Activated CD4-positive, alpha-beta memory T cell treated with anti-CD3 and anti-CD28 coated beads, Interleukin-2, amount 10 ng/mL, durations not matched to agents 7 days and 5 days (primary cell): ENCODE results near the gene BUB1B. TPM values are rescaled to one million over a fixed set of nuclear protein-coding genes. Genes with fewer than 3 reads are reported as not detected.
"Not testable (repeated sequence)": the region's sequence is repeated elsewhere in the genome, so short reads cannot be mapped to it uniquely, and the experiment has no call there.

Experiments
- CTCF ChIA-PET: fragments of 350-600 bp; sonication (Branson Sonifier 250); formaldehyde crosslinking; loops from one replicate; lab custom pipeline; 2021; ENCODE audit warnings: antibody characterized with exemption, inconsistent platforms; lab: Charles Lee
- POLR2A ChIA-PET: fragments of 350-600 bp; sonication (Branson Sonifier 250); formaldehyde crosslinking; loops from one replicate; lab custom pipeline; 2021; ENCODE audit warnings: antibody characterized with exemption; lab: Charles Lee
- DNase-seq: peaks from one replicate; pipeline ENCODE4 v3.0.0-alpha.2; 2020
- H3K27ac Mint-ChIP-seq: one replicate; pipeline ENCODE4 v1.8.0; 2021; ENCODE audit warnings: mild to moderate bottlenecking, mixed read lengths
- H3K27me3 Mint-ChIP-seq: one replicate; pipeline ENCODE4 v1.8.0; 2021; ENCODE audit warnings: mixed read lengths
- H3K36me3 Mint-ChIP-seq: one replicate; pipeline ENCODE4 v1.8.0; 2021; ENCODE audit warnings: low read depth, mixed read lengths
- H3K4me1 Mint-ChIP-seq: one replicate; pipeline ENCODE4 v1.8.0; 2021; ENCODE audit warnings: mixed read lengths
- H3K4me3 Mint-ChIP-seq: one replicate; pipeline ENCODE4 v1.8.0; 2021; ENCODE audit warnings: mild to moderate bottlenecking, mixed read lengths
- H3K9me3 Mint-ChIP-seq: one replicate; pipeline ENCODE4 v1.8.0; 2021; ENCODE audit warnings: mixed read lengths
- total RNA-seq, 2 experiments: library from RNA; stranded (reverse); gene quantifications; one replicate each; pipeline ENCODE4 v1.2.3, GENCODE V29; 2021

Gene BUB1B
- total RNA-seq, 2 experiments from 2014 or later: 73.2 to 73.8 TPM

GRCh38 chr15:40138201-40138570 lies 22.7 kb upstream of the BUB1B start:
- DNase-seq, POLR2A ChIA-PET, H3K4me1 Mint-ChIP-seq, H3K9me3 Mint-ChIP-seq, H3K36me3 Mint-ChIP-seq, H3K4me3 Mint-ChIP-seq, H3K27me3 Mint-ChIP-seq, H3K27ac Mint-ChIP-seq: not testable (repeated sequence)
- CTCF ChIA-PET: interaction anchor here (0.7 kb wide), 1 partner anchor 33 kb away, joined by 3 read pairs; no protein-coding TSS in a partner anchor

- POLR2A ChIA-PET: no interaction called here
- no peak for DNase-seq
- Mint-ChIP-seq H3K4me1 (no peaks in the 10 kb centered on the region), H3K27me3 (peaks cover 5% of the 10 kb centered on the region), H3K9me3 (no peaks in the 10 kb centered on the region), H3K27ac (no peak overlapping the region), H3K4me3 (no peak overlapping the region), H3K36me3 (no peaks in the 10 kb centered on the region)
- CTCF ChIA-PET: interaction anchor here (1.3 to 2.5 kb wide), 2 partner anchors 31 to 38 kb away, joined by 4 to 6 read pairs; no protein-coding TSS in a partner anchor
Observed at GRCh38 chr15:40142428-40142827, 18.4 kb upstream of the BUB1B start.

- no peaks in the 10 kb centered on the region for H3K36me3 Mint-ChIP-seq
- no peak overlapping the region for H3K27ac Mint-ChIP-seq
- CTCF ChIA-PET: no interaction called here
- H3K4me3 Mint-ChIP-seq: no peak overlapping the region
- DNase-seq: no peak
- H3K27me3 Mint-ChIP-seq: peaks cover 16% of the 10 kb centered on the region
- H3K9me3 Mint-ChIP-seq: no peaks in the 10 kb centered on the region
- no peaks in the 10 kb centered on the region for H3K4me1 Mint-ChIP-seq
- POLR2A ChIA-PET: no interaction called here
Observed at GRCh38 chr15:40146037-40146436, 14.8 kb upstream of the BUB1B start.

- Mint-ChIP-seq H3K4me3 (no peak overlapping the region), H3K9me3 (no peaks in the 10 kb centered on the region), H3K27ac (no peak overlapping the region), H3K27me3 (peaks cover 11% of the 10 kb centered on the region), H3K4me1 (no peaks in the 10 kb centered on the region), H3K36me3 (no peaks in the 10 kb centered on the region)
- no peak for DNase-seq
- POLR2A ChIA-PET: no interaction called here
- CTCF ChIA-PET: no interaction called here
Observed at GRCh38 chr15:40149339-40149738, 11.5 kb upstream of the BUB1B start.

GRCh38 chr15:40150163-40150925 lies 10.5 kb upstream of the BUB1B start:
- CTCF ChIA-PET: no interaction called here
- POLR2A ChIA-PET: no interaction called here
- peaks cover 11% of the 10 kb centered on the region for H3K27me3 Mint-ChIP-seq
- no peaks in the 10 kb centered on the region for H3K9me3 Mint-ChIP-seq
- no peaks in the 10 kb centered on the region for H3K4me1 Mint-ChIP-seq
- H3K36me3 Mint-ChIP-seq: no peaks in the 10 kb centered on the region
- no peak overlapping the region for H3K27ac Mint-ChIP-seq
- no peak overlapping the region for H3K4me3 Mint-ChIP-seq
- no peak for DNase-seq

- Mint-ChIP-seq H3K4me1 (no peaks in the 10 kb centered on the region), H3K9me3 (no peaks in the 10 kb centered on the region), H3K27ac (no peak overlapping the region), H3K27me3 (peaks cover 11% of the 10 kb centered on the region), H3K4me3 (no peak overlapping the region), H3K36me3 (no peaks in the 10 kb centered on the region)
- no peak for DNase-seq
- ChIA-PET POLR2A (no interaction called here), CTCF (no interaction called here)
Observed at GRCh38 chr15:40151499-40151898, 9.4 kb upstream of the BUB1B start.

- no peaks in the 10 kb centered on the region for H3K9me3 Mint-ChIP-seq
- no peaks in the 10 kb centered on the region for H3K36me3 Mint-ChIP-seq
- POLR2A ChIA-PET: no interaction called here
- CTCF ChIA-PET: interaction anchor here (0.7 kb wide), 1 partner anchor 103 kb away, joined by 4 read pairs; no protein-coding TSS in a partner anchor
- no peak overlapping the region for H3K4me3 Mint-ChIP-seq
- no peak for DNase-seq
- peaks cover 11% of the 10 kb centered on the region for H3K27me3 Mint-ChIP-seq
- H3K27ac Mint-ChIP-seq: no peak overlapping the region
- no peaks in the 10 kb centered on the region for H3K4me1 Mint-ChIP-seq
Observed at GRCh38 chr15:40151991-40152390, 8.9 kb upstream of the BUB1B start.

GRCh38 chr15:40154821-40155220 lies 6.0 kb upstream of the BUB1B start:
- H3K4me3 Mint-ChIP-seq, H3K9me3 Mint-ChIP-seq, H3K4me1 Mint-ChIP-seq, H3K27me3 Mint-ChIP-seq, H3K36me3 Mint-ChIP-seq, CTCF ChIA-PET, DNase-seq, H3K27ac Mint-ChIP-seq, POLR2A ChIA-PET: not testable (repeated sequence)

- Mint-ChIP-seq H3K27ac (no peak overlapping the region), H3K9me3 (no peaks in the 10 kb centered on the region), H3K4me1 (peaks cover 2% of the 10 kb centered on the region), H3K36me3 (no peaks in the 10 kb centered on the region), H3K4me3 (no peak overlapping the region), H3K27me3 (peaks cover 2% of the 10 kb centered on the region)
- ChIA-PET CTCF (interaction anchor here (1.5 kb wide), 1 partner anchor 51 kb away, joined by 4 read pairs; no protein-coding TSS in a partner anchor), POLR2A (no interaction called here)
- DNase-seq: no peak
Observed at GRCh38 chr15:40155270-40155910, 5.5 kb upstream of the BUB1B start.

- H3K9me3 Mint-ChIP-seq: no peaks in the 10 kb centered on the region
- no peak overlapping the region for H3K27ac Mint-ChIP-seq
- H3K4me3 Mint-ChIP-seq: no peak overlapping the region
- no peaks in the 10 kb centered on the region for H3K27me3 Mint-ChIP-seq
- ChIA-PET CTCF (interaction anchor here (1.1 kb wide), 1 partner anchor 117 kb away, joined by 3 read pairs; no protein-coding TSS in a partner anchor), POLR2A (no interaction called here)
- DNase-seq: no peak
- H3K36me3 Mint-ChIP-seq: no peaks in the 10 kb centered on the region
- peaks cover 2% of the 10 kb centered on the region for H3K4me1 Mint-ChIP-seq
Observed at GRCh38 chr15:40157778-40158447, 3.0 kb upstream of the BUB1B start.

- POLR2A ChIA-PET: interaction anchor here (1.0 to 5.4 kb wide), 6 partner anchors 21 to 1172 kb away, joined by 3 to 34 read pairs (median 6); partner anchors contain the start of genes BMF, NUSAP1 and OIP5
- Mint-ChIP-seq H3K36me3 (peaks cover 11% of the 10 kb centered on the region), H3K27ac (no peak overlapping the region), H3K9me3 (no peaks in the 10 kb centered on the region), H3K4me3 (no peak overlapping the region), H3K4me1 (peaks cover 15% of the 10 kb centered on the region), H3K27me3 (no peaks in the 10 kb centered on the region)
- DNase-seq: no peak
- CTCF ChIA-PET: interaction anchor here (5.1 to 5.2 kb wide), 2 partner anchors 54 to 113 kb away, joined by 45 to 48 read pairs; no protein-coding TSS in a partner anchor
Observed at GRCh38 chr15:40160021-40160420, 848 bp upstream of the BUB1B start.

GRCh38 chr15:40161693-40162391 lies 973 bp downstream of the BUB1B start:
- Mint-ChIP-seq H3K4me3 (no peak overlapping the region), H3K4me1 (peaks cover 20% of the 10 kb centered on the region), H3K36me3 (peaks cover 27% of the 10 kb centered on the region), H3K27me3 (no peaks in the 10 kb centered on the region), H3K27ac (no peak overlapping the region), H3K9me3 (no peaks in the 10 kb centered on the region)
- CTCF ChIA-PET: interaction anchor here (0.7 to 5.2 kb wide), 8 partner anchors 12 to 123 kb away, joined by 3 to 48 read pairs (median 4); partner anchors contain the start of gene SRP14
- DNase-seq: no peak
- POLR2A ChIA-PET: interaction anchor here (0.8 to 5.4 kb wide), 21 partner anchors 10 to 1171 kb away, joined by 3 to 46 read pairs (median 5); partner anchors contain the start of genes BMF, NUSAP1, OIP5 and PLCB2
